Mesendoderm (in vitro differentiated cells): ENCODE measurements around the gene CD84. TPM values are rescaled to one million over a fixed set of nuclear protein-coding genes. Genes with fewer than 3 reads are reported as not detected.
"Not testable (repeated sequence)": the region's sequence is repeated elsewhere in the genome, so short reads cannot be mapped to it uniquely, and the experiment has no call there.

Experiments used
- DNase-seq: peaks from one replicate; pipeline ENCODE4 v3.0.0; 2013
- H2AK5ac ChIP-seq: 2 replicates; pipeline ENCODE4 v1.6.1; 2013; ENCODE audit warnings: low read length, inconsistent platforms
- H2BK120ac ChIP-seq: 2 replicates; pipeline ENCODE4 v1.6.1; 2013; ENCODE audit warnings: low read depth, mild to moderate bottlenecking, low read length, moderate library complexity, mixed read lengths
- H2BK15ac ChIP-seq: replicated peaks from 2 replicates; pipeline ENCODE4 v1.6.1; 2013; ENCODE audit warnings: low read depth, mild to moderate bottlenecking, moderate library complexity
- H2BK5ac ChIP-seq: 2 replicates; pipeline ENCODE4 v1.6.1; 2013; ENCODE audit warnings: low read length, inconsistent platforms
- H3K18ac ChIP-seq: 2 replicates; pipeline ENCODE4 v1.6.1; 2013; ENCODE audit warnings: mild to moderate bottlenecking, low read length, mixed read lengths
- H3K23ac ChIP-seq: one replicate; pipeline ENCODE4 v1.6.1; 2013; ENCODE audit warnings: low read length
- H3K27ac ChIP-seq: 2 replicates; pipeline ENCODE4 v1.5.1; 2013; ENCODE audit warnings: low read depth, mild to moderate bottlenecking, inconsistent platforms, low read length, moderate library complexity
- H3K27me3 ChIP-seq: 2 replicates; pipeline ENCODE4 v1.6.1; 2013; ENCODE audit warnings: low read length, control low read depth, mild to moderate bottlenecking, inconsistent platforms; ENCODE audit not compliant: insufficient read depth, poor library complexity
- H3K36me3 ChIP-seq: 2 replicates; pipeline ENCODE4 v1.6.1; 2013; ENCODE audit warnings: low read length, inconsistent platforms; ENCODE audit not compliant: control insufficient read depth, insufficient read depth
- H3K4ac ChIP-seq: one replicate; pipeline ENCODE4 v1.6.1; 2013; ENCODE audit warnings: low read depth, mild to moderate bottlenecking, low read length, moderate library complexity
- H3K4me1 ChIP-seq: 2 replicates; pipeline ENCODE4 v1.6.1; 2013; ENCODE audit warnings: low read depth, low read length, inconsistent platforms; ENCODE audit not compliant: control insufficient read depth
- H3K4me2 ChIP-seq: 2 replicates; pipeline ENCODE4 v1.6.1; 2013; ENCODE audit warnings: low read length
- H3K4me3 ChIP-seq: 2 replicates; pipeline ENCODE4 v1.5.1; 2013; ENCODE audit warnings: mild to moderate bottlenecking, low read length
- H3K56ac ChIP-seq: one replicate; pipeline ENCODE4 v1.6.1; 2013; ENCODE audit warnings: low read length
- H3K79me1 ChIP-seq: 2 replicates; pipeline ENCODE4 v1.6.1; 2013; ENCODE audit warnings: low read length, inconsistent platforms
- H3K79me2 ChIP-seq: 2 replicates; pipeline ENCODE4 v1.6.1; 2013; ENCODE audit warnings: mild to moderate bottlenecking, low read length; ENCODE audit not compliant: control insufficient read depth, insufficient read depth
- H3K9ac ChIP-seq: 2 replicates; pipeline ENCODE4 v1.6.1; 2013; ENCODE audit warnings: low read length, inconsistent platforms
- H4K5ac ChIP-seq: one replicate; pipeline ENCODE4 v1.6.1; 2013; ENCODE audit warnings: low read length
- H4K8ac ChIP-seq: one replicate; pipeline ENCODE4 v1.6.1; 2013; ENCODE audit warnings: low read depth, mild to moderate bottlenecking, control low read depth, low read length, moderate library complexity
- WGBS: extraction: QIAGEN DNeasy Blood & Tissue Kit; methylation state at CpG from one replicate; pipeline ENCODE4 v1.1.7; 2013; ENCODE audit warnings: low lambda C conversion rate, missing lambda C conversion rate; ENCODE audit not compliant: insufficient coverage; ENCODE audit errors: extremely low coverage; 5-methylcytosine and 5-hydroxymethylcytosine counted together
- polyA plus RNA-seq, 2 experiments: library from polyadenylated mRNA; stranded (reverse); fragments of 200-250 nt; gene quantifications; one replicate each; pipeline ENCODE4 v1.2.3, GENCODE V29; 2013

Gene CD84
- polyA plus RNA-seq (2013, experiment 1 of 2): not detected
- polyA plus RNA-seq (2013, experiment 2 of 2): not detected

- Histone ChIP-seq H2BK120ac (no peak within 1 kb of the TSS), H4K5ac (no peak within 1 kb of the TSS), H3K4ac (no peak within 1 kb of the TSS), H2BK5ac (no peak within 1 kb of the TSS), H3K4me2 (no peak within 1 kb of the TSS), H2AK5ac (no peak within 1 kb of the TSS), H2BK15ac (no peak within 1 kb of the TSS), H4K8ac (no peak within 1 kb of the TSS), H3K27ac (no peak within 1 kb of the TSS), H3K18ac (no peak within 1 kb of the TSS), H3K79me1 (no peaks in the 10 kb centered on the region), H3K79me2 (no peaks in the 10 kb centered on the region), H3K9ac (no peak within 1 kb of the TSS), H3K4me1 (no peaks in the 10 kb centered on the region), H3K23ac (no peak within 1 kb of the TSS), H3K4me3 (no peak within 1 kb of the TSS), H3K56ac (no peak within 1 kb of the TSS), H3K27me3 (no peaks in the 10 kb centered on the region), H3K36me3 (no peaks in the 10 kb centered on the region)
- no peak for DNase-seq
- WGBS: no CpG with 5 or more reads among the region's 3 CpGs
These were observed at the start of gene CD84 for GRCh38 chr1:160579216-160579701. Gene CD84, minus strand, starts transcription at chr1:160579496. Its CDS starts 59 bp downstream, at chr1:160579437.

- no peaks in the 10 kb centered on the region for H3K36me3 ChIP-seq
- H2AK5ac ChIP-seq: peak overlapping the region; percentile 63
- H4K8ac ChIP-seq: peak overlapping the region; percentile 91
- H3K27ac ChIP-seq: peak overlapping the region; percentile 43
- H3K4me3 ChIP-seq: no peak overlapping the region
- H3K4me1 ChIP-seq: peaks cover 16% of the 10 kb centered on the region
- DNase-seq: peak; percentile 71
- H4K5ac ChIP-seq: no peak overlapping the region
- H2BK15ac ChIP-seq: no peak overlapping the region
- H3K9ac ChIP-seq: peak overlapping the region; percentile 12
- H3K27me3 ChIP-seq: no peaks in the 10 kb centered on the region
- H2BK5ac ChIP-seq: peak overlapping the region; percentile 77
- H3K4me2 ChIP-seq: no peak overlapping the region
- WGBS: no CpG with 5 or more reads among the region's 8 CpGs
- H3K18ac ChIP-seq: peak overlapping the region; percentile 91
- H3K79me2 ChIP-seq: no peaks in the 10 kb centered on the region
- no peaks in the 10 kb centered on the region for H3K79me1 ChIP-seq
- H3K4ac ChIP-seq: peak overlapping the region; percentile 89
- peak overlapping the region; percentile 49 for H2BK120ac ChIP-seq
- H3K56ac ChIP-seq: peak overlapping the region; percentile 73
- no peak overlapping the region for H3K23ac ChIP-seq
These were observed 49.5 kb upstream of the CD84 start for GRCh38 chr1:160628799-160629263.

- H2BK120ac ChIP-seq, H3K4me3 ChIP-seq, H3K79me1 ChIP-seq, H3K36me3 ChIP-seq, H3K56ac ChIP-seq, DNase-seq, H3K23ac ChIP-seq, H3K27me3 ChIP-seq, H2BK15ac ChIP-seq, H3K27ac ChIP-seq, H4K8ac ChIP-seq, H3K18ac ChIP-seq, H4K5ac ChIP-seq, H3K9ac ChIP-seq, H3K4me2 ChIP-seq, H3K79me2 ChIP-seq: not testable (repeated sequence)
- peak overlapping the region; percentile 59 for H3K4ac ChIP-seq
- peak overlapping the region; percentile 81 for H2AK5ac ChIP-seq
- H3K4me1 ChIP-seq: peaks cover 16% of the 10 kb centered on the region
- H2BK5ac ChIP-seq: peak overlapping the region; percentile 54
- WGBS: no CpG with 5 or more reads among the region's 4 CpGs
These were observed 48.5 kb upstream of the CD84 start for GRCh38 chr1:160627677-160628289.

- H3K4me2 ChIP-seq: no peak overlapping the region
- no peaks in the 10 kb centered on the region for H3K79me1 ChIP-seq
- H3K79me2 ChIP-seq: no peaks in the 10 kb centered on the region
- peaks cover 16% of the 10 kb centered on the region for H3K4me1 ChIP-seq
- no peak overlapping the region for H3K4me3 ChIP-seq
- WGBS: no CpG with 5 or more reads among the region's 1 CpG
- DNase-seq: no peak
- H2AK5ac ChIP-seq: peak overlapping the region; percentile 61
- H3K56ac ChIP-seq: no peak overlapping the region
- H3K4ac ChIP-seq: no peak overlapping the region
- H3K36me3 ChIP-seq: no peaks in the 10 kb centered on the region
- H2BK120ac ChIP-seq: no peak overlapping the region
- H2BK5ac ChIP-seq: no peak overlapping the region
- H2BK15ac ChIP-seq: no peak overlapping the region
- H3K27me3 ChIP-seq: no peaks in the 10 kb centered on the region
- H3K9ac ChIP-seq: no peak overlapping the region
- H3K23ac ChIP-seq: no peak overlapping the region
- H4K8ac ChIP-seq: no peak overlapping the region
- H4K5ac ChIP-seq: no peak overlapping the region
- no peak overlapping the region for H3K27ac ChIP-seq
- no peak overlapping the region for H3K18ac ChIP-seq
These were observed 47.4 kb upstream of the CD84 start for GRCh38 chr1:160626509-160627342.

GRCh38 chr1:160625725-160626498 lies 46.6 kb upstream of the CD84 start:
- Histone ChIP-seq H3K79me1 (no peaks in the 10 kb centered on the region), H3K23ac (no peak overlapping the region), H3K27me3 (no peaks in the 10 kb centered on the region), H2BK15ac (peak overlapping the region; percentile 75), H2BK120ac (peak overlapping the region; percentile 88), H3K4me1 (peaks cover 10% of the 10 kb centered on the region), H3K79me2 (no peaks in the 10 kb centered on the region), H4K8ac (no peak overlapping the region), H2BK5ac (no peak overlapping the region), H3K4ac (no peak overlapping the region), H2AK5ac (no peak overlapping the region), H3K4me3 (no peak overlapping the region), H3K36me3 (no peaks in the 10 kb centered on the region), H3K4me2 (no peak overlapping the region), H4K5ac (no peak overlapping the region), H3K56ac (no peak overlapping the region), H3K9ac (no peak overlapping the region), H3K27ac (no peak overlapping the region), H3K18ac (peak overlapping the region; percentile 97)
- no peak for DNase-seq
- no CpG with 5 or more reads among the region's 10 CpGs for WGBS
